Ishikawa (cell line): ENCODE data around the gene ESR2.

Experiments used
- CEBPB ChIP-seq: IDR thresholded peaks from 2 replicates; pipeline ENCODE4 v1.6.1; 2012
- CREB1 ChIP-seq: IDR thresholded peaks from 2 replicates; pipeline ENCODE4 v1.6.1; 2012; ENCODE audit warnings: low read depth
- EGR1 ChIP-seq: IDR thresholded peaks from 2 replicates; pipeline ENCODE4 v1.6.1; 2012
- EP300 ChIP-seq: IDR thresholded peaks from 2 replicates; pipeline ENCODE4 v1.6.1; 2012; ENCODE audit warnings: borderline replicate concordance
- FOXM1 ChIP-seq: IDR thresholded peaks from 2 replicates; pipeline ENCODE4 v1.6.1; 2012; ENCODE audit warnings: low read depth, borderline replicate concordance
- MAX ChIP-seq: IDR thresholded peaks from 2 replicates; pipeline ENCODE4 v1.6.1; 2012
- NFIC ChIP-seq: IDR thresholded peaks from 2 replicates; pipeline ENCODE4 v1.6.1; 2012
- RAD21 ChIP-seq: IDR thresholded peaks from 2 replicates; pipeline ENCODE4 v1.6.1; 2012; ENCODE audit warnings: low read depth
- REST ChIP-seq: IDR thresholded peaks from 2 replicates; pipeline ENCODE4 v1.6.1; 2012; ENCODE audit warnings: low read depth, mild to moderate bottlenecking
- TAF1 ChIP-seq: IDR thresholded peaks from 2 replicates; pipeline ENCODE4 v1.6.1; 2012; ENCODE audit warnings: low read depth, mild to moderate bottlenecking
- TCF12 ChIP-seq: IDR thresholded peaks from 2 replicates; pipeline ENCODE4 v1.6.1; 2012; ENCODE audit warnings: low read depth
- TEAD4 ChIP-seq: IDR thresholded peaks from 2 replicates; pipeline ENCODE4 v1.6.1; 2012
- USF1 ChIP-seq: IDR thresholded peaks from 2 replicates; pipeline ENCODE4 v1.6.1; 2012
- YY1 ChIP-seq: IDR thresholded peaks from 2 replicates; pipeline ENCODE4 v1.6.1; 2012; ENCODE audit warnings: low read depth
- ZBTB7A ChIP-seq: IDR thresholded peaks from 2 replicates; pipeline ENCODE4 v1.6.1; 2012; ENCODE audit warnings: low read depth

ESR2 gene

GRCh38 chr14:64089920-64090319, 204.3 kb downstream of the ESR2 start:
- TF ChIP-seq CEBPB, result no peak
- TF ChIP-seq USF1, result no peak
- TF ChIP-seq REST, result no peak
- no peak for TF ChIP-seq TEAD4
- no peak for TF ChIP-seq EP300
- no peak for TF ChIP-seq TCF12
- no peak for TF ChIP-seq CREB1
- no peak for TF ChIP-seq EGR1
- TF ChIP-seq ZBTB7A, result no peak
- no peak for TF ChIP-seq FOXM1

GRCh38 chr14:64088647-64088964, 205.6 kb downstream of the ESR2 start:
- TF ChIP-seq CEBPB, result no peak
- no peak for TF ChIP-seq MAX
- no peak for TF ChIP-seq TAF1
- no peak for TF ChIP-seq TEAD4

- TF ChIP-seq CEBPB, result no peak
- TF ChIP-seq EGR1, result no peak
- no peak for TF ChIP-seq NFIC
- no peak for TF ChIP-seq RAD21
- no peak for TF ChIP-seq TEAD4
- TF ChIP-seq CREB1, result no peak
- TF ChIP-seq REST, result no peak
- no peak for TF ChIP-seq FOXM1
- TF ChIP-seq USF1, result no peak
- no peak for TF ChIP-seq TAF1
Observed at GRCh38 chr14:64082837-64083236, 211.3 kb downstream of the ESR2 start.

GRCh38 chr14:64081174-64081746, 212.9 kb downstream of the ESR2 start:
- TF ChIP-seq TAF1, result no peak
- no peak for TF ChIP-seq YY1

GRCh38 chr14:64080452-64080851, 213.7 kb downstream of the ESR2 start:
- TF ChIP-seq YY1 (no peak), USF1 (no peak), ZBTB7A (no peak), NFIC (no peak), EP300 (no peak), FOXM1 (no peak), CEBPB (no peak), REST (no peak), TEAD4 (no peak), EGR1 (no peak), CREB1 (no peak), TAF1 (no peak), TCF12 (no peak), MAX (no peak), RAD21 (no peak)
